Breast epithelium (tissue), 4 donors: Measurements from ENCODE around the gene ADAMTS2. TPM values are rescaled to one million over a fixed set of nuclear protein-coding genes. Genes with fewer than 3 reads are reported as not detected.

Source experiments
- DNase-seq, 2 donors: peaks; one replicate each; pipeline ENCODE4 v3.0.0-alpha.2; 2019; ENCODE audit warnings: low spot score in 2 of 2
- H3K27ac ChIP-seq, 2 donors: fragments of 200-600 bp; sonication (generic) in 1 of 2; one replicate each; pipeline ENCODE4 v1.5.1; 2016 to 2019; ENCODE audit warnings: mild to moderate bottlenecking in 1 of 2
- H3K27me3 ChIP-seq, 2 donors: fragments of 200-600 bp; sonication (generic) in 1 of 2; one replicate each; pipeline versions ENCODE4 v1.5.1 to v1.6.0; 2017 to 2019; ENCODE audit warnings: control low read depth in 1 of 2, mild to moderate bottlenecking in 1 of 2
- H3K36me3 ChIP-seq: fragments of 200-600 bp; one replicate; pipeline ENCODE4 v1.5.1; 2019
- H3K4me1 ChIP-seq, 2 donors: fragments of 200-600 bp; sonication (generic); one replicate each; pipeline ENCODE4 v1.5.1; 2016 to 2019; ENCODE audit warnings: control low read depth in 1 of 2
- H3K4me3 ChIP-seq, 3 donors: fragments of 200-600 bp; sonication (generic); 1 replicate in 2 of 3; 2 replicates in 1 of 3; pipeline ENCODE4 v1.5.1; 2016 to 2019; ENCODE audit warnings: mild to moderate bottlenecking in 3 of 3, moderate library complexity in 2 of 3
- H3K9me3 ChIP-seq, 2 donors: fragments of 200-600 bp; sonication (generic) in 1 of 2; one replicate each; pipeline ENCODE4 v1.5.1; 2016 to 2019; ENCODE audit warnings: control low read depth in 1 of 2
- CTCF ChIP-seq, 3 donors: fragments of 450-650 bp; IDR thresholded peaks; one replicate each; pipeline ENCODE4 v1.5.1; 2016 to 2017; ENCODE audit warnings: antibody characterized with exemption in 3 of 3, mild to moderate bottlenecking in 3 of 3, moderate library complexity in 3 of 3
- POLR2A ChIP-seq: fragments of 450-650 bp; IDR thresholded peaks from one replicate; pipeline ENCODE4 v1.6.1; 2016; ENCODE audit warnings: antibody characterized with exemption, mild to moderate bottlenecking, moderate library complexity
- POLR2AphosphoS5 ChIP-seq, 3 donors: sonication (generic); formaldehyde crosslinking; IDR thresholded peaks; one replicate each; pipeline ENCODE4 v1.6.1; 2017; ENCODE audit warnings: antibody characterized with exemption in 3 of 3
- intact Hi-C: fragments of 100-400 bp; cut with DNase I; formaldehyde crosslinking; loops from one replicate; pipeline ENCODE4 v1.15.1; 2023; ENCODE audit warnings: low total_unique reads
- total RNA-seq, 3 donors: library from RNA; depleted of rRNA; stranded (reverse); fragments of >200 nt; gene quantifications; one replicate each; pipeline ENCODE4 v1.1.0, GENCODE V29; 2016

Gene ADAMTS2
- total RNA-seq, 3 donors from 2014 or later: 11.3 to 51.8 (median 19.7) TPM

- no peak for DNase-seq
- H3K4me3 ChIP-seq: no peak overlapping the region
- no peak overlapping the region for H3K27ac ChIP-seq
- no peaks in the 10 kb centered on the region for H3K9me3 ChIP-seq
- H3K27me3 ChIP-seq: no peaks in the 10 kb centered on the region
- H3K36me3 ChIP-seq: no peaks in the 10 kb centered on the region
- TF ChIP-seq POLR2A (no peak), POLR2AphosphoS5 (IDR thresholded peaks at IDR 0.05) (no peak), CTCF (IDR thresholded peaks at IDR 0.05) (no peak)
- no peaks in the 10 kb centered on the region for H3K4me1 ChIP-seq
- intact Hi-C loops: no loop called here
Observed at GRCh38 chr5:179153341-179153901, 191.8 kb downstream of the ADAMTS2 start.

GRCh38 chr5:179152941-179153340 is 192.3 kb downstream of the ADAMTS2 start:
- intact Hi-C loops: no loop called here
- Histone ChIP-seq H3K4me3 (no peak overlapping the region), H3K9me3 (no peaks in the 10 kb centered on the region), H3K27me3 (no peaks in the 10 kb centered on the region), H3K36me3 (no peaks in the 10 kb centered on the region), H3K4me1 (no peaks in the 10 kb centered on the region), H3K27ac (no peak overlapping the region)
- no peak for TF ChIP-seq POLR2A
- no peak for DNase-seq

- Histone ChIP-seq H3K27me3 (no peaks in the 10 kb centered on the region), H3K36me3 (no peaks in the 10 kb centered on the region), H3K4me1 (no peaks in the 10 kb centered on the region), H3K9me3 (no peaks in the 10 kb centered on the region), H3K27ac (no peak overlapping the region), H3K4me3 (no peak overlapping the region)
- DNase-seq: no peak
- intact Hi-C loops: no loop called here
- no peak for TF ChIP-seq CTCF (IDR thresholded peaks at IDR 0.05)
- no peak for TF ChIP-seq POLR2AphosphoS5 (IDR thresholded peaks at IDR 0.05)
- TF ChIP-seq POLR2A: no peak
Observed at GRCh38 chr5:179152144-179152895, 192.9 kb downstream of the ADAMTS2 start.

- intact Hi-C loops: no loop called here
- DNase-seq: no peak
- H3K36me3 ChIP-seq: no peaks in the 10 kb centered on the region
- no peaks in the 10 kb centered on the region for H3K27me3 ChIP-seq
- H3K27ac ChIP-seq: no peak overlapping the region
- no peaks in the 10 kb centered on the region for H3K4me1 ChIP-seq
- no peak overlapping the region for H3K4me3 ChIP-seq
- no peaks in the 10 kb centered on the region for H3K9me3 ChIP-seq
- TF ChIP-seq CTCF (IDR thresholded peaks at IDR 0.05): no peak
- TF ChIP-seq POLR2AphosphoS5 (IDR thresholded peaks at IDR 0.05): no peak
- no peak for TF ChIP-seq POLR2A
Observed at GRCh38 chr5:179151286-179152118, 193.8 kb downstream of the ADAMTS2 start.

GRCh38 chr5:179150011-179150410 is 195.2 kb downstream of the ADAMTS2 start:
- H3K4me3 ChIP-seq: no peak overlapping the region
- no peak overlapping the region for H3K27ac ChIP-seq
- H3K36me3 ChIP-seq: no peaks in the 10 kb centered on the region
- TF ChIP-seq CTCF (IDR thresholded peaks at IDR 0.05) (no peak), POLR2AphosphoS5 (IDR thresholded peaks at IDR 0.05) (no peak), POLR2A (no peak)
- no peaks in the 10 kb centered on the region for H3K9me3 ChIP-seq
- intact Hi-C loops: no loop called here
- DNase-seq: no peak
- H3K4me1 ChIP-seq: no peaks in the 10 kb centered on the region
- H3K27me3 ChIP-seq: no peaks in the 10 kb centered on the region
